NCI-H1092 treated with DMSO at 0.1 percent for 48 hours (cell line): ENCODE results near the gene LHX5.
"Not testable (repeated sequence)": the region's sequence is repeated elsewhere in the genome, so short reads cannot be mapped to it uniquely, and the experiment has no call there.

ENCODE experiments used
- DNase-seq: peaks from one replicate; lab custom pipeline; 2025; lab: John Stamatoyannopoulos, UW

The LHX5 gene

DNA sequence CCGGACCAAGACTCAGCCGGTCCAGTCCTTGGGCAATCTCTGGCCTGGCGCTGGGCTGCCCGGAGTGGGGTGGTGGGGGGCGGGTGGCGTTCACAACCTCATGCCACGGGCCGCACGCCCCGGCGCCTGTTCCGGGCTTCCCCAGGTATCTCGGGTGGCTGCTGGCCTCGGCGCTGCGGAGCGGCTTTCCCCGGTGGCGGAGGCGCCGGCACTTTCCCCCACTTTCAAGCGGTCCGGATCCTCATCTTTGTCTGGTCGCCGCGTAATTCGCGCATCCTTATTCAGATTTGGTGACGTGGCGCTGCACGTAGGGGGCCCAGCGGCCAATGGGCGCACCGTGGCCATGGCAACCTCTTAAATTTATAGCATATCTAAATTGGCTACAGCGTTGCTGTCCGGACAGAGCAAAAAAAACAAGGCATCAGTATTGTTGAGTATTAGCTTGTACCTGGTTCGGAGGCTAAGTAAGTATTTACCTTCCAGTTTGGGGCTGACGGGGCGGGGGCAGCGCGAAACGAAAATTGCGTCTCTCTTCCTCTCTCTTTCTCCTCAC lies at the start of gene LHX5:
LHX5 (minus strand) TSS at position 253 of the 553 bp plus-strand sequence. CDS start 373 bp downstream, outside the sequence.
- DNase-seq, result no peak

GRCh38 chr12:113519464-113520307 lies 48.0 kb upstream of the LHX5 start:
- no peak for DNase-seq

DNA sequence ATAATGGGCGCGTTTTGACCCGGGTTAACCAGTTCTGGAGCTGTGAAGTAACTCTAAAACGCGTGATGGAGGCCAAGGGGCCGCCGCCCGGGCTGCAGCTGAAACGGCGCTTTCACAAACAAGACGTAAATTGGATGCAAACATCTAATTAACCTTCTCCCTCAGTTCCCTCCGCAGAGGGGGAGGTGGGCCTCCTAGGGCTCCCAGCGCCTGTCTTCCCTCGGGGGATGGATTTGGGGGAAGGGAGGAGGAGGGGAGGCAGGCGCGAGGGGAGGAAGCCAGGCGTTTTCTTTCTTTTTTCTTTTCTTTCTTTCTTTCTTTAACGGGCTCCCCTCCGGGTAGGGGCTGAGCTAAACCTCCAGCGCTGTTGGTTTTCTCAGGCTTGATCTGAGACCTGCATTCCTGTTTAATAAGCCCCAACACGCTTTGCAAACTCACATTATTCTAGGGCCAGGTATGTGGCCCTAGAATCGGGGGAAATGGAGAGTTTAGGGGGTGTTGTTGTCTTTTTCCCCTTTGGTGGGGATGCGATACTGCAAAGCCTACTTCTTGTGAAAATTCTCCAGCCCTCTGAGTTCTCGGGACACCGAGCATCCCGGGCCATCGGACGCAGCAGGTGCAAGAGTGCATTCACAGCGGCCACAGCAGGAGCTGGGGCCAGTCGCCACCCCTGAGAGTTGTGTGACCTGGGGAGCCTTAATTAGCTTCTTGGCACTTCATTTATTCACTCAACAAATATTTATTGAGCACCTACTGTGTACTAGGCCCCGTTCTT lies 43.6 kb upstream of the LHX5 start:
- no peak for DNase-seq

- no peak for DNase-seq
Observed at GRCh38 chr12:113514602-113515001, 42.9 kb upstream of the LHX5 start.

DNA sequence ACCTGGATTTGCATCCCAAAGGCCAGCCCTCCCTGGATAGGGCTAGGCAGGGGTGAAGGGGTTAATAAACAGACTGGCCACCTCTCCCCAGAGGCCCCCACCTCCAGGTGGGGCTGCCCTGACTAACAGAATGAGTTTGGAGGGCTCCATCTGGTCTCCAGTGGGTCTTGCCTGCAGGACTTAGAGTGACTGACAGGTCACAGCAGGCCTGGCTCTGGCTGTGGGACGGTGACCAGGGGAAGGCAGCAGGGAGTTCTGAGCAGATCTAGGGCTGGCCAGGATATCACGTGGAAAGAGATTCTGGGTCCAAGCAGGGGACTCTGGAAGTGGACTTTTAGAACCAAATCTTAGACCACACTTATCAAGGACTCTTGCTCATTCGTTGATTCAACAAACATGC lies 40.9 kb upstream of the LHX5 start:
- DNase-seq, result no peak

DNA sequence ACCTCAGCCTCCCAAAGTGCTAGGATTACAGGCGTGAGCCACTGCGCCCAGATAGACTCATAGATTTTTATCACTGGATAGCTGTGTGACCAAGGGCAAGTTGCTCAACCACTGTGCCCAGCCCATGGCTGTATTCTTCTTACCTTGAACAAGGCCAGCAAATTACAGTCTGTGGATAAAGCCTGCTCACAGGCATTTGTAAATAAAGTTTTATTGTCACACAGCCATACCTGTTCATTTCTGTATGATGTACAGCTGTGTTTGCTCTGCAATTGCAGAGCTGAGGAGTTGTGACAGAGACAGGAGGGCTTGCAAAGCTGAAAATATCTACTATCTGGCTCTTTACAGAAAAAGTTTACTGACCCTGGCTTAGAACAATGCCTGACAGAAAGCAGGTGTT lies 35.2 kb upstream of the LHX5 start:
- DNase-seq, result no peak

GRCh38 chr12:113505941-113506340 lies 34.3 kb upstream of the LHX5 start:
- no peak for DNase-seq

DNA sequence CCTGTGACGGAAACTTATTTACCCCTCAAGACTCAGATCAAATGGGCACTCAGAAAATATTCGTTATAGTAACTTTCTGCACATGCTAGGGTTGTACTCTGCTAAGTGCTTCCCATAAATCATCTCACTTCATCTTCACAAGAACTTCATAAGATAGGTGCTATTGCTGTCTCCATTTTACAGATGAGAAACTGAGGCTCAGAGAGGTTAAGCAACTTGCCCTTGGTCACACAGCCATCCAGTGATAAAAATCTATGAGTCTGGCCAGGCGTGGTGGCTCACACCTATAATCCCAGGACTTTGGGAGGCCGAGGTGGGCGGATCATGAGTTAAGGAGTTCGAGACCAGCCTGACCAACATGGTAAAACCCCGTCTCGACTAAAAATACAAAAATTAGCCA lies 33.2 kb upstream of the LHX5 start:
- DNase-seq, result no peak

DNA sequence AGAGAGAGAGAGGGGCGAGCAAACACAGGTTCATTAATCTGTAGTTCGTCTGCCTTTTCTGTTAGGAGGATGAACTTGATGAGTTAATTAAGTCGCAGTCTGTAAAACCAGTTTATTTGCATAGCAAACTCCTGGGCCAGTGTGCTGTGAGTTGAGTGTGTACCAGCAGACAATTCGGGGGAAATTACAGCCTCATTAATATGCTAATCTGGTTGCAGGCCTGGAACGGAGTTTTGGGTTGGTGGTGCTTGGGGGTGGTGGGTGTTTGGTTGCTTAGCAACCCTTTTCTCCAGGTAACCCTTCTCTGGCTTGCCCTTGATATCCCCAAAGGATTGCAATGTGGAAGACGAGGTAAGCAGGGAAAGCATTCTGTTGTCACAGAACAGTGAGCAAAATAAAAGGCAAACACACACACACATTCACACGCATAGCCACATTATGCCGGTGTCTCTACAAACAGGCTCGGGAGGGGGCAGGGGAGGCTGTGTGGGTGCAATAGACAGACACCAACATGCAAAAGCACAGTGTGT lies 29.2 kb upstream of the LHX5 start:
- DNase-seq, result no peak

DNA sequence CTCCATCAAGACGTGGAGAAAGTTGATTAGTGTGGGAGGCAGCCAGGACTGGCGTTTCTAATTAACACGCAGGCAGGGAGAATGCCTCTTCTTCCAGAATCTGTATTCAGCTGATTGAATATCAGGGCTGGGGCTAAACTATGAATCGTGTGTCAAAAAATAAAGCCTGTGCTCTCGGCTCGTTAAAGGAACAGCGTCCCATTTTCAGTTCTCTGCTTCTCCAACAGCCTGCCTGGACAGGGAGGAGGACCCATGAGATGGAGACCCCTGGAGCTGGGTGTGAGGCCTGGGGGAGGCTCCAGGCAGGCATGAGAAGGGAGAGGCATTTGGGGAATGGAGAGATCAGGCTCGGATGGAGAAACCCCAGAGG lies 28.6 kb upstream of the LHX5 start:
- DNase-seq, result no peak

GRCh38 chr12:113498490-113498889 lies 26.8 kb upstream of the LHX5 start:
- no peak for DNase-seq

DNA sequence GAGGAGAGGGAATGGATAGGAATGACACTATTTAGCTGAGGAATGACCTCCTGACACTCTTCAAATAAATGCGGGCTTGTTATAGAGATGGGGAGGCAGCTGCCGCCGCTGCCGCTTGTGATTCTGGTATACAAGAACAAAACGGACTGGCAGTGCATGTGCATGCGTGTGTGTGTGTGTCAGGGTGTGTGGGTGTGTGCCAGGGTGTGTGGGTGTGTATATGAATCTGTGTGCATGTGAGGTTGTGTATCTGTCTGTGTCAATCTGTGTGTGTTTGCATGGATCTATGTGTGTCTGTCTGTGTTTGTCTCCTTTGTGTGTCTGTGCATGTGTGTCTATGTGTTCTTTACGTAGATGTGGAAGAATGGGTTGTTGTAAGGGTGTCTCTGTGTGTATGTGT lies 26.0 kb upstream of the LHX5 start:
- no peak for DNase-seq

GRCh38 chr12:113495941-113496340 lies 24.3 kb upstream of the LHX5 start:
- DNase-seq, result not testable (repeated sequence)

GRCh38 chr12:113488322-113488721 lies 16.7 kb upstream of the LHX5 start:
- DNase-seq, result no peak

GRCh38 chr12:113486722-113487121 lies 15.1 kb upstream of the LHX5 start:
- no peak for DNase-seq

DNA sequence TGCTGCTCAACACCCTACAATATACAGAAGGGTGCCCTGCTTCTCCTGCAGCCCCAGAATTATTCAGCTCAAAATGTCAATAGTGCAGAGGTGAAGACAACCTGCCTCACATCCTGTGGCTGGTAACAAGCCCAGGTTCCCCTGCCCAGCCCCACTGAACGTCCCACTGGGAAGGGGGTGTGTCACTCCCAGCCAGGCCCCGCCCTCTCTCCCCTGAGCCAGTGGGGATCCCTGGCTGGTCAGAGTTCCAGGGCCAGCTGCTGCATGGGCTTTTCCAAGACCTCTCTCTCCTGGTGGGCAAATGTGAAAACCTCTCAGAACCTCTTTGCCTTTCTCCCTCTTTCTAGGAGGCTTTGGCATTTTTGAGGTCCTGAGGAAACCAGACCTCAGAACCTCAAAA lies 13.7 kb upstream of the LHX5 start:
- no peak for DNase-seq

- no peak for DNase-seq
Observed at GRCh38 chr12:113482334-113482733, 10.7 kb upstream of the LHX5 start.

DNA sequence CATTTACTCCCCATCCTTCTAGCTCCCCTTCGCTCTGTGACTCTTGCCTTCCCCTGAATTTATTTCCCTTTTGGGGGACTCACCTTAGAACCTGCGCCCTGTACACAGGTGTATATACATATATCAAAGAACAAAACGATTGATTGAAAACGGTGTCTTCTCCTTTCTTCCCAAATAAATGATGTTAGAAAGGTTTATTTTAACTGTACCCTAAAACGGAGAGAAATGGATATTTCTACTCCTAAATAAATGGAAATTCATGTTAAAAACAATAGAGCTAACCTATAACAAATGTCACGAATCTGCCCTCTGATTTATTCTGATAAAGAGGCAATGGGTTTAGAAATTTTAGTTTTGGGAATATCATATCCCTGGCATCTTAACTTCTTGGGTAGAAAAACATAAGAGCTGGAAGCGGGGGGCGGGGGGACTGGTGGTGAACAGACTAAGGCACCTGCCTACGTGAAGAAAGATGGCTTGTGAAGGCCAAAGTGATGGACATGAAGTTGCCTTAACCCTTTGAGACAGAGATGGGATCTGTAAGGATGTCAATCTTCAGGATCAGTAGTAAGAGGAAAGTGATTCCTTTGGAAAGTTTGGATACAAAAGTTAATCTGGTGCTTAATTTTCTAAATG lies 8.8 kb upstream of the LHX5 start:
- no peak for DNase-seq

GRCh38 chr12:113479590-113480335 lies 8.1 kb upstream of the LHX5 start:
- DNase-seq, result no peak

DNA sequence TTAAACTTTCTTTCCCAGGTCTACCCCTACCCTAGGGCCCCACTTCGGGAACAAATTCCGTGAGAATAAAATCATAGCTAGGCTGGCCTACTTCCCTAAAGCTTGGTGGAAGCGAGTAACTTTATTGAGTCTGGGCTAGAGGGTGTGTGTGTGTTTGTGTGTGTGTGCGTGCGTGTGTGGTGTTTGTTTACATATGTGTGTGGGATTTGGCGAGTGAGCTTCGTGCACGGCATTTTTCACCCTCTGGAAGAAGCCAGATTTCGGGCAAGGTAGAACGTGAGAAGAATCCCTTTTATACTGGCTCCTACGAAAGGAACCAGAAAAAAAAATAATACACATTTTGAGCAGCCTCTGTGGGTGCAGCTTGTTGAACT lies 7.5 kb upstream of the LHX5 start:
- DNase-seq, result no peak

- no peak for DNase-seq
Observed at GRCh38 chr12:113478351-113479011, 6.8 kb upstream of the LHX5 start.
